Stimulated activated CD4-positive, alpha-beta T cell treated with anti-CD3 and anti-CD28 coated beads, Interleukin-15, amount 100 ng/mL, for 48 hours (primary cell): ENCODE data around the gene COPS7A.
"Not testable (repeated sequence)": the region's sequence is repeated elsewhere in the genome, so short reads cannot be mapped to it uniquely, and the experiment has no call there.

Source experiments
- DNase-seq, 2 donors: peaks; one replicate each; pipeline ENCODE4 v3.0.0-alpha.2; 2020; ENCODE audit warnings: low read depth in 2 of 2

COPS7A gene

DNA sequence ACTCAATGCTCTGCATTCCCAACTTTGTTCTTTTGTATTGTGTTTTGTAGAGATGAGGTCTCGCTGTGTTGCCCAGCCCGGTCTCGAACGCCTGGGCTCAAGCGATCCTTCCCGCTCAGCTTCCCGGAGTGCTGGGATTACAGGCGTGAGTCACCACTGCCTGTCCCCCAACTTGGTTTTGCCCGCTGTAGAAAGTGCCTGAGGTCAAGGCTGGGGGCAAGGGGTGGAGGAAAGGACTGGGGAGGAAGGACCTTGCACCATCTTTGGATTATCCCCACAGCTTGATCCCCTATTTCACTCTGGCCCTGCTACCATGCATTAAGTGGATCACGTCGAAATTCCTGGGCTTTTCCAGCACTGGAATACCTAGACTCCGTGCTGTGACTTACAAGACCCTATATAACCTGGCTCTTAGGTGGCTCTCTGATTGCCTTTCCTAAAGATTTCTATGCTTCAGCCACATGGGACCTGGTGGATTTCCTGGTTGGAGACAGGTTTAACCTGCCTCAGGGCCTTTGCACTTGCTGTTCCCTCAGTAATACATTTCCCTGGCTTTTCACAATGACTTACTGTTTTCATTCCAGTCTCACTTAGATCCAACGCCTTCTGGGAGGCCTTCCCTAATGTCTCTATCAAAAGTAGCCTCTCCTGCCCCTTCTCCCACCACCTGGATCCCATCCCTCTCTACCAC, 22.6 kb upstream of the COPS7A start:
- DNase-seq = no peak

DNA sequence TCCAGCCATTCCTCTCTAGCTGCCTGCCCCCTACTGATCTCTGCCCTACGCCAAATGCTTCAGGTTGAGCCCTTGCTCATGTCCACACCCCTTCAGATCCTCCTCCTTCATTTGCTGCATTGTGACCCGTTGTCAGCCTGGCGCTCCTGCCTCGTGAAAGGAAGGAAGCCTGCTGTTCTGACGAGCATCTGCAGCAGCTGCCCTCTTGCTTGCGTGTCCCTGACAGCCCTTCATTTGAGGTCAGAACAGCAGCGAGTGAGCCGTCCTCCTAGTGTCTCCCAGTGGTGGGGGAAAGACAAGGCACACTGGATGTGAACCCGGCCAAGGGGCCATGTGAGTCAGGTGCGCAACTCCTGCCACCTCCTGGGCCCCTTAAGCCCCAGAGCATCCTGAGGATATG, 20.2 kb upstream of the COPS7A start:
- no peak for DNase-seq

DNA sequence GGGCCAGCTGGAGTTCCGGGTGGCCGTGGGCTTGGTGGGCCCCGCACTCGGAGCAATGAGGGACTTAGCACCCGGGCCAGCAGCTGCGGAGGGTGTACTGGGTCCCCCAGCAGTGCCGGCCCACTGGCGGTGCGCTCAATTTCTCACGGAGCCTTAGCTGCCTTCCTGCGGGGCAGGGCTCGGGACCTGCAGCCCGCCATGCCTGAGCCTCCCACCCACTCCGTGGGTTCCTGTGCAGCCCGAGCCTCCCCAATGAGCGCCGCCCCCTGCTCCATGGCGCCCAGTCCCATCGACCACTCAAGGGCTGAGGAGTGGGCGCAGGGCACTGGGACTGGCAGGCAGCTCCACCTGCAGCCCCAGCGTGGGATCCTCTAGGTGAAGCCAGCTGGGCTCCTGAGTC, 15.5 kb upstream of the COPS7A start:
- DNase-seq = not testable (repeated sequence)

DNA sequence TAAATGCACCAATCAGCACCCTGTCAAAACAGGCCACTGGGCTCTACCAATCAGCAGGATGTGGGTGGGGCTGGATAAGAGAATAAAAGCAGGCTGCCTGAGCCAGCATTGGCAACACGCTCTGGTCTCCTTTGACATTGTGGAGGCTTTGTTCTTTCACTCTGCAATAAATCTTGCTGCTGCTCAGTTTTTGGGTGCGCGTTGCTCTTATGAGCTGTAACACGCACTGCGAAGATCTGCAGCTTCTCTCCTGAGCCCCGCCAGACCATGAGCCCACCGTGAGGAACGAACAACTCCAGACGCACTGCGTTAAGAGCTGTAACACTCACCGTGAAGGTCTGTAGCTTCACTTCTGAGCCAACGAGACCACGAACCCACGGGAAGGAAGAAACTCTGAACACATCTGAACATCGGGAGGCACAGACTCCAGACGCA, 14.9 kb upstream of the COPS7A start:
- peak in 1 of 2 donors; percentile 21 for DNase-seq

DNA sequence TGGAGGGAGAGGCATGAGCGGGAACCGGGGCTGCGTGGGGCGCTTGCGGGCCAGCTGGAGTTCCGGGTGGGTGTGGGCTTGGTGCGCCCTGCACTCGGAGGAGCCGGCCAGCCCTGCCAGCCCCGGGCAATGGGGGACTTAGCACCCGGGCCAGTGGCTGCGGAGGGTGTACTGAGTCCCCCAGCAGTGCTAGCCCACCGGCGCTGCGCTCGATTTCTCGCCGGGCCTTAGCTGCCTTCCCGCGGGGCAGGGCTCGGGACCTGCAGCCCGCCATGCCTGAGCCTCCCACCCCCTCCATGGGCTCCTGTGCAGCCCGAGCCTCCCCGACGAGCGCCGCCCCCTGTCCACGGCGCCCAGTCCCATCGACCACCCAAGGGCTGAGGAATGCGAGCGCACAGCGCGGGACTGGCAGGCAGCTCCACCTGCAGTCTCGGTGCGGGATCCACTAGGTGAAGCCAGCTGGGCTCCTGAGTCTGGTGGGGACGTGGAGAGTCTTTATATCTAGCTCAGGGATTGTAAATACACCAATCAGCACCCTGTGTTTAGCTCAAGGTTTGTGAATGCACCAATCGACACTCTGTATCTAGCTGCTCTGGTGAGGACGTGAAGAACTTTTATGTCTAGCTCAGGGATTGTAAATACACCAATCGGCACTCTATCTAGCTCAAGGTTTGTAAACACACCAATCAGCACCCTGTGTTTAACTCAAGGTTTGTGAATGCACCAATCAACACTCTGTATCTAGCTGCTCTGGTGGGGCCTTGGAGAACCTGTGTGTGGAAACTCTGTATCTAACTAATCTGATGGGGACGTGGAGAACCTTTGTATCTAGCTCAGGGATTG, 7.6 kb upstream of the COPS7A start:
- not testable (repeated sequence) for DNase-seq

DNA sequence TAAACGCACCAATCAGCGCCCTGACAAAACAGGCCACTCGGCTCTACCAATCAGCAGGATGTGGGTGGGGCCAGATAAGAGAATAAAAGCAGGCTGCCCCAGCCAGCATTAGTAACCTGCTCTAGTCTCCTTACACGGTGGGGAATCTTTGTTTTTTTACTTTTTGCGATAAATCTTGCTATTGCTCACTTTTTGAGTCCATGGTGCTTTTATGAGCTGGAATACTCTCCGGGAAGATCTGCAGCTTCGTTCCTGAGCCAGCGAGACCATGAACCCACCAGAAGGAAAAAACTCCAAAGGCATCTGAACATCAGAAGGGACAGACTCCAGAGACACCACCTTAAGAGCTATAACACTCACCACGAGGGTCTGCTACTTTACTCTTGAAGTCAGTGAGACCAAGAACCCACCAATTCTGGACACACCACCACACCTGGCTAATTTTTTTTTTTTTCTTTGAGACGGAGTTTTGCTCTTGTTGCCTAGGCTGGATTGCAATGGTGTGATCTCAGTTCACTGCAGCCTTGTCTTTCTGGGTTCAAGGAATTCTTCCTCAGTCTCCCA, 6.9 kb upstream of the COPS7A start:
- DNase-seq = no peak

DNA sequence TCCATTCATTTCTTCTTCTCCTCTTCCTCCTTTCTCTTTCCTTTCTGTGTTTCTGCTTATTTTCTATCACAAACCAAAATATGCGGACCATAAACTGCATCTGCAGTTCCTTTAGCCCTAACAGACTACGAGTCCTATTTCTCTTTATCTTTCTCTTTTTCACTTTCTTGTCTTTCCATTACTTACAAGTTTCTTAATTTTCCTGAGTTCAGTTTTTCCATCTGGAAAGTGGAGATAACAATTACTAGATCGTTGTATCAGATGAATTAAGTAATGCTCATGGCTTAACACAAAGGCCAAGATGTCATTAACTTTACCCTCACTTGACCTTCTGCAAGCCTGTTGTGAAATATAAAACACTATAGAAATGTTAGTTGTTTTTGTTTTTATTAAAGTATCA, 983 bp upstream of the COPS7A start:
- no peak for DNase-seq

DNA sequence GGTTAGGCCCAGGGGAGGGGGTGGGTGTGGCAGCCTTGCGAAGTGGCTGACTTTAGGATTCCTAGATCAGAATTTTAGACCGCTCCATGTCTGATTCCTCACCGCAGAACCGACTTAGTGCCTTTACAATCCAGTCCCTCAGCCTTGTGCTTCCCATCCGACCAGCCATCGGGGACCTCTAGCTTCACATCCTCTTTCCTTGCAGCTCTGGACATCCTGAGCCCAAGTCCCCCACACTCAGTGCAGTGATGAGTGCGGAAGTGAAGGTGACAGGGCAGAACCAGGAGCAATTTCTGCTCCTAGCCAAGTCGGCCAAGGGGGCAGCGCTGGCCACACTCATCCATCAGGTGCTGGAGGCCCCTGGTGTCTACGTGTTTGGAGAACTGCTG, 557 bp downstream of the COPS7A start:
- DNase-seq = no peak

DNA sequence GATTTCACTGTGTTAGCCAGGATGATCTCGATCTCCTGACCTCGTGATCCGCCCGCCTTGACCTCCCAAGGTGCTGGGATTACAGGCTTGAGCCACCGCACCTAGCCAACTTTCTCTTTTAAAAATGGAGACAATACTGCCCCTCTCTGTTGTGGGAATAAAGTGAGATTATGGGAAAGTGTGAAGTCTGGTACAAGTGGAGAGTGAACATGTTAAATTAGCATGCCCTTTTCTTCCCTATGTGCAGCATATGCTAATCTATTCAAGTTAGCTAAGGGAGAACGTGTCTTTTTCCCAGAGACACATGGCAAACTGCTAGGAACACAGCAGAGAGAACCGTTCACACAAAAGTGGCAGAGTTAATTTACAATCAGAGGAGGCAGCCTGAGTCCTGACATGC, 1.5 kb downstream of the COPS7A start:
- DNase-seq = no peak

DNA sequence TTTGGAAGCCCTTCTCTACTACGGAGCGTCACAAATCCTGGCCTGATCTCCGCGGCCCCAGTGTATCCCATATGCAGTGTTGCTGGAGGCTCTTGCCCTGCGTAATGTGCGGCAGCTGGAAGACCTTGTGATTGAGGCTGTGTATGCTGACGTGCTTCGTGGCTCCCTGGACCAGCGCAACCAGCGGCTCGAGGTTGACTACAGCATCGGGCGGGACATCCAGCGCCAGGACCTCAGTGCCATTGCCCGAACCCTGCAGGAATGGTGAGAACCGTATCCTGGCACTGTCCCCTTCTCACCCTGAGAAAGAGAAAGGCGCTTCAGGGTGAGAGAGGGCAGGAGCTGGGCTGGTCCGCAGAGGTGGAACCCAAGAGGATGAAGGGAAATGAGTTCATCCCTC, 5.3 kb downstream of the COPS7A start:
- DNase-seq = no peak

DNA sequence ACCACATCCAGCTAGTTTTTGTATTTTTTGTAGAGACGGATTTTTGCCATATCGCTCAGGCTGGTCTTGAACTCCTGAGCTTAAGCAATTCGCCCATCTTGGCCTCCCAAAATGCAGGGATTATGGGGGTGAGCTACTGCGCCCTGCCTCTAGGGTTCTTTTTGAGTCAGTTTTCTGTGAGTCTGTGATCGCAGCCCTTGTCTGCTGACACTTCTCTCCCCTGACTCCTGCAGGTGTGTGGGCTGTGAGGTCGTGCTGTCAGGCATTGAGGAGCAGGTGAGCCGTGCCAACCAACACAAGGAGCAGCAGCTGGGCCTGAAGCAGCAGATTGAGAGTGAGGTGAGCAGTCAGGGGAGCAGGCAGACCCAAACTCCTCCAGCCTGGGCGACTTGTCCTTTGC, 6.3 kb downstream of the COPS7A start:
- DNase-seq = no peak

DNA sequence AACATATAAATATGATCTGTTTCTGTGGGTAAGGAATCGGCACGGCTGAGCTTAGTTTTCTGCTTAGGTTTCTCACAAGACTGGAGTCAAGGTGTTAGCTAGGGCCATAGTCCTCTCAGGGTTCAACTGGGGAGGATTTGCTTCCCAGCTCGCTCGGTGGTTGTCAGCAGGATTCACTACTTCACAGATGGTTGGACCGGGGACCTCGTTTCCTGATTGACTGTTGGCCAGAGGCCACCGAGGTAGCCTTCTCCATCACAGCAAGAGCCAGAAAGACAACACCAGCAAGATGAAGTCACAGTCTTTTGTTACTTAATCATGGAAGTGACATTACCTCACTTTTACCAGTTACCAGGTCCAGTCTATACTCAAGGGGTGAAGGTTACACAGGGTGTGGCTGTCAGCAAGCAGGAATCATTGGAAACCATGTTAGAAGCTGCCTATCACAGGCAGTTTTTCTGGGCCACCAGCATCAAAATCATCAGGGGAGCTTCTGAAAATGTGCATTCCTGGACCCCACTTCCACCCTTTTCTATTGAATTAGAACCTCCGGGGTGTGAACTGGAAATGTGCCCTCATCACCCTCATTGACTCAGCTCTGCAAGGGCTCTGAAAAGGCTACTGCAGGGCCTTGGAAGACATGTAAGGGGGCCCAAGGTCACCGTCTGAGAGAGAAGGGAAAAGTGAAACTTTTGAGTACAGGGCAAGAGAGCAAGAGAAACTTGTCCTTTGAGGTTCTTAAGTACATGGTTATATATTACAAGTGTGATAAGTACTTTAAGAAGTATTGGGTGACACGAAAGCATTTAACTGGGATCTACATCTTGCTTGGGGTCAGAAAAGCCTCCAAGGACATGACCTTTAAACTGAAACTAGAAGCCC, 10.9 kb downstream of the COPS7A start:
- no peak for DNase-seq

DNA sequence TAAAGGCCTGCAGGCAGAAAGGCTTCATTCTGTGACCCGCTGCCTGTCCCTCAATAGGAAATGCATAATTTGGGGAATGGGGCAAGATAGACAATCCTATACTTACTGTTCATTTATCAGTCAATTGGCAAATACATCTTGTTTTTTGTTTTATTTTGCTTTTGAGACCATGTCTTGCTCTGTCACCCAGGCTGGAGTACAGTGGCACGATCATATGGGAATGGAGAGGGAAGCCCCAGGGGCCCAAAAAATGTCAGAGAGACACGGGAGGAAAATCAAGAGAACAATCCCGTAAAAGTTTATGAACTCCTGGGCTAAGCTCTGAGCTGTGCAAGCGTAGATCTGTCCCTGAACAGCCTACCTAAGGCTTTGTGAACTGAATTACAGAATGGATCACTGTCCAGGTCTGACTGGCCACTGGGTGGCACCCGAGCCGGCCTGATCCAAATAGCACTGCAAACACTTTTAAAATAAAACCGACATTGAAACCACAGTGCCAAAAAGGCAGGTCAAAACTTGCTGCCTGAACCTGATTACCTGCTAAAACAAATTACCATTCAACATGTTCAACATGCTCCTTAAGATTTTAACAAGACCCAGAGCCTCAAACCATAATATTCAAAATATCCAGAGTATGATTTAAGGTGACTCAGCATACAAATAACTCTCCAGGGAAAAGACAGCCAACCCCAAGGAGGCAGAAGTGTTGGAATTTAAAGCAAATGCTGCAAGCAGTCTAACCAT, 11.8 kb downstream of the COPS7A start:
- peak; percentile 10 to 25 for DNase-seq

DNA sequence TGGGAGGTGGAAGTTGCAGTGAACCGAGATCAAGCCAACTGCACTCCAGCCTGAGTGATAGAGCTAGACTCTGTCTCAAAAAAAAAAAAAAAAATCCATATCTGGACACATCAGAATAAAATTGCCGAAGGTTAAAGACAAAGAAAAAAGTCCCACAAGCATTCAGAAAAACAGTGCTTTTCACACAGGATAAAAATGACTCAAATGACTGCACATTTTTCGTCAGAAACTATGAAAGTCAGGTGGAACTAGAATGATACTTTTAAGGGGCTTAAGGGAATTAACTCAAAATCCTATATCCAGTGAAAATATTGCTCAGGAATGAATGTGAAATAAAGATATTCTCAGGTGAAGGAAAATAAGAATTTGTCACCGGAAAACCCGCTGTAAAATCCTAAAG, 12.9 kb downstream of the COPS7A start:
- DNase-seq = no peak

DNA sequence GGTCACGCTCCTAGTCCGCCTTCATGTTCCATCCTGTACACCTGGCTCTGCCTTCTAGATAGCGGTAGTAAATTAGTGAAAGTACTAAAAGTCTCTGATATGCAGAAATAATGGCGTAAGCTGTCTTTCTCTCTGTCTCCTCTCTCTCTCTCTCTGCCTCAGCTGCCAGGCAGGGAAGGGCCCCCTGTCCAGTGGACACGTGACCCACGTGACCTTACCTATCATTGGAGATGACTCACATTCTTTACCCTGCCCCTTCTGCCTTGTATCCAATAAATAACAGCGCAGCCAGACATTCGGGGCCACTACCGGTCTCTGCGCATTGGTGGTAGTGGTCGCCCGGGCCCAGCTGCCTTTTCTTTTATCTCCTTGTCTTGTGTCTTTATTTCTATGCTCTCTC, 18.2 kb downstream of the COPS7A start:
- not testable (repeated sequence) for DNase-seq

DNA sequence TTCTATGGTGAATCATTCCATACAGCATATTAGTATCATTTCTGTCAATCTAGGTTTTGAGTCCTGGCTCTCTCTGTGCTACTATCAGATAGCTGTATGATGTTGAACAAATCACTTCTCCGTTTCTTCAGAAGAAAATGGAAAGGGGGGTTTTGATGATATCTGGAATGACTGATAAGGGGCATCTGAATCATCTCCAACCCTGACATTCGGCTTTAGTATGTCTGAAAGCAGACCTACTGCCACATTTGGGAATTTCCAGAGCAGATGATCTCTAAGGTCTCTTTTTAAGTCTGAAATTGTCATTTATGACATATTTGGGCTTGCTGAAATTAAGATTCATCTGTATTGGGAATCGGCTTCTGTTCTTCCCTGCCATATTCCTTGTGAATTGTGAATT, 19.0 kb downstream of the COPS7A start:
- no peak for DNase-seq

DNA sequence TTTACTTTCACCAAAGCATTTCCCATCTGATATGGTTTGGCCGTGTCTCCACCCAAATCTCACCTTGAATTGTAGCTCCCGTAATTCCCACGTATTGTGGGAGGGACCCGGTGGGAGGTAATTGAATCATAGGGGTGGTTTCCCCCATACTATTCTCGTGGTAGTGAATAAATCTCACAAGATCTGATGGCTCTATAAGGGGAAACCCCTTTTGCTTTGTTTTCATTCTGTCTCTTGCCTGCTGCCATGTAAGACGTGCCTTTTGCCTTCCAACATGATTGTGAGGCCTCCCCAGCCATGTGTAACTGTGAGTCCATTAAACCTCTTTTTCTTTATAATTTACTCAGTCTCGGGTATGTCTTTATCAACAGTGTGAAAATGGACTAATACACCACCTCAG, 19.5 kb downstream of the COPS7A start:
- not testable (repeated sequence) for DNase-seq

DNA sequence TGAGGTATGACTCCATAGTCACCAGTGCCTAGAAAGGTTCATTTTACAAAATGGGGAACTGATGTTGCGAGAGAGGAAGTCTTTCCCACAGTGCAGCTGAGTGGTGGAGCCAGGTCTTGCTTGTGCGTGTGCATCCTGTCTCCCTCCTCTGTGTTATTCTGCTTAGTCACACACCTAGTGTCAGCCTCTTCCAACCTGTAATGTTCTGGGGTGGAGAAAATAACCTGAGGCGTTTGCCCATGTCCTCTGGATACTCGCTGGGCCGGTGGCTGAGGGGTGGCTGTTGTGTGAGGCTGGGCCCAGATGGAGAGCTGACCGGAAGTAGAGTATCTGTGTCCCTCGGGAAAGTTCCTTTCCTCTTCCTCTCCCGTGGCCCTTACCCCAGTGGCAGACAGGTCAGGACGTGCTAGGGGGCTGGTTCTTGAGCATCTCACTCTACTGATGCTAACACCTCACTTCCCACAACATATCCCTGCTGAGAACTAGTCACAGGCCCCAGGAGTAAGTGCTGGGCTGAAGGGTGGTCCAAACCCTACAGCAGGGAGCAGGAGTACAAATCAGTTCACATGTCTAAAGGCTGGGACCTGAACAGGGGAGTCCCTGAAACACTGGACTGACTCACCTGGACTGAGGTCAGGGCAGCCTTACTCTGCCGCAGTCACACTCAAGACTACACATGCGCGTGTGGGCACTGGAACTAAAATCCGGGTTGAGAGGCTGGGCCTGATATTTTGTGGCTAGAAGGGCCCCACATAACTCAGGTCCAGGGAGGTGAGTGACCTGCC, 22.1 kb downstream of the COPS7A start:
- DNase-seq = no peak

DNA sequence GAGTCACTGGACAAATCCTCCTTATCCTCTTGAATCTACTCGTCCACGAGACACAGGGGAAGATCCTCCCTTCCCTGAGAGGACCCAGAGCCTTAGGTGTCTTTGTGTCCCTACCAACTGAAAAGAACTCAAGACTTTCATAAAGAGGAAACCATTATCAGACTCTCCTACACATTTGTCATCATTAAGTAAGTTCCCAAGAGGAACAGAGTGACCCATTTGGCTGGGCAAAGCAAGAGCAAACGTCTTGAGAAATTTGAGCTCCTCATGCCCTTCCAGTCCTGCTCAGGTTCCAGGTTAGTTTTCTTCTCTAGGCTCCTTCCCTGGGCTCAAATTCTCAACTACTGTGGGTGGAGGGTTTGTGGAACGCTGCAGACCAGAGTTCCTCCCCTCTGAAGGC, 23.4 kb downstream of the COPS7A start:
- no peak for DNase-seq

DNA sequence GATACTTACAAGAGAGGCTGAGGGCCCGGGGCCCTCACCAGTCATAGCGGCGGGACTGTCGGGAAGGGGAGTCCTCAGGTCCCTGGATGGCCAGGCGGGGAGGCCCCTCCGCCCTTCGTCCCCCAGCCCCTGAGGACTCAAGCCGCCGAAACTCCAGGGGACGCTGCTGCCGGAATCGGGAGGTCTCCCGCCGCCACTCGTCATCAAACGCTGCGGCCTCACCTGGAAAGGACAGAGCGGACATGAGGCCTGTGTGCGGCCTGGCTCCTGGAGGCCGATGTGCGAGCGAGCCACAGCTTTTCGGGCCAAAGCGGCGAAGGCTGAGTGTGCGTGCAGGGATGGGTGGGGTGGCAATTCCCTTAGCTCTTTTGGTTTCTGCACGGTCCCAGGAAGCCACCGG, 24.9 kb downstream of the COPS7A start:
- DNase-seq = no peak

DNA sequence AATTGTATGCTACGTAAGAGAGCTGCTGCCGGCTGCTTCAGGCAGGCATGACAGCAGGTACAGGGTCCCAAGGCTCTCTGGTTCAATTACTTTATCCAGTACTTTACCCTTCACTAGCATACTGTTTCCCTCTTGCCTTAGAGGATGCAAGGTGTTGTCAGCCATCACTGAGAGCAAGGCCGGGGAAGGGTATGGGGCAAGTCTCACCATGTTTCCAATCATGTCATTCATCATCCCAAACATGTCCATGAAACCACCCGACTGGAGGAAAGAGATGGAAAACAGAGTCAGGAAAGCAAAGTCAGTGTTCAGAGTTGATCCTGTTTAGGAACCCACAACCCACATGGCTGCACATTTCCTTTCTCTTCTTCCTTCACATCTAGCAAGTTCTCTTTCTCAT, 26.7 kb downstream of the COPS7A start:
- no peak for DNase-seq
